ENCODE measurements around the gene PGLYRP1. TPM values are rescaled to one million over a fixed set of nuclear protein-coding genes. Genes with fewer than 3 reads are reported as not detected.

The PGLYRP1 gene
- polyA plus RNA-seq, 1 experiment = not detected

GRCh38 chr19:46031781-46032596 lies 9.1 kb upstream of the PGLYRP1 start:
- TF ChIP-seq, protein P1, sequence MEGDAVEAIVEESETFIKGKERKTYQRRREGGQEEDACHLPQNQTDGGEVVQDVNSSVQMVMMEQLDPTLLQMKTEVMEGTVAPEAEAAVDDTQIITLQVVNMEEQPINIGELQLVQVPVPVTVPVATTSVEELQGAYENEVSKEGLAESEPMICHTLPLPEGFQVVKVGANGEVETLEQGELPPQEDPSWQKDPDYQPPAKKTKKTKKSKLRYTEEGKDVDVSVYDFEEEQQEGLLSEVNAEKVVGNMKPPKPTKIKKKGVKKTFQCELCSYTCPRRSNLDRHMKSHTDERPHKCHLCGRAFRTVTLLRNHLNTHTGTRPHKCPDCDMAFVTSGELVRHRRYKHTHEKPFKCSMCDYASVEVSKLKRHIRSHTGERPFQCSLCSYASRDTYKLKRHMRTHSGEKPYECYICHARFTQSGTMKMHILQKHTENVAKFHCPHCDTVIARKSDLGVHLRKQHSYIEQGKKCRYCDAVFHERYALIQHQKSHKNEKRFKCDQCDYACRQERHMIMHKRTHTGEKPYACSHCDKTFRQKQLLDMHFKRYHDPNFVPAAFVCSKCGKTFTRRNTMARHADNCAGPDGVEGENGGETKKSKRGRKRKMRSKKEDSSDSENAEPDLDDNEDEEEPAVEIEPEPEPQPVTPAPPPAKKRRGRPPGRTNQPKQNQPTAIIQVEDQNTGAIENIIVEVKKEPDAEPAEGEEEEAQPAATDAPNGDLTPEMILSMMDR (IDR thresholded peaks at IDR 0.05; ENCODE audit: low read depth, low read length) = no peak
- no peak overlapping the region for H3K4me3 ChIP-seq (ENCODE audit: low read depth, low read length)
- CTCF ChIA-PET = interaction anchor here (0.7 to 3.2 kb wide), 3 partner anchors 45 to 236 kb away, joined by 4 to 26 read pairs (median 11); no protein-coding TSS in a partner anchor
- H3K27ac ChIP-seq (ENCODE audit: low read depth, low read length) = no peak overlapping the region
- H3K9me3 ChIP-seq (ENCODE audit: control insufficient read depth, insufficient read depth, low read length) = peaks cover 16% of the 10 kb centered on the region
- no peak for DNase-seq (ENCODE audit: low read depth, low spot score)
- POLR2A ChIA-PET = interaction anchor here (0.5 kb wide), 1 partner anchor 215 kb away, joined by 9 read pairs; no protein-coding TSS in a partner anchor
- peaks cover 36% of the 10 kb centered on the region for H3K27me3 ChIP-seq (ENCODE audit: control insufficient read depth, insufficient read depth, low read length)

DNA sequence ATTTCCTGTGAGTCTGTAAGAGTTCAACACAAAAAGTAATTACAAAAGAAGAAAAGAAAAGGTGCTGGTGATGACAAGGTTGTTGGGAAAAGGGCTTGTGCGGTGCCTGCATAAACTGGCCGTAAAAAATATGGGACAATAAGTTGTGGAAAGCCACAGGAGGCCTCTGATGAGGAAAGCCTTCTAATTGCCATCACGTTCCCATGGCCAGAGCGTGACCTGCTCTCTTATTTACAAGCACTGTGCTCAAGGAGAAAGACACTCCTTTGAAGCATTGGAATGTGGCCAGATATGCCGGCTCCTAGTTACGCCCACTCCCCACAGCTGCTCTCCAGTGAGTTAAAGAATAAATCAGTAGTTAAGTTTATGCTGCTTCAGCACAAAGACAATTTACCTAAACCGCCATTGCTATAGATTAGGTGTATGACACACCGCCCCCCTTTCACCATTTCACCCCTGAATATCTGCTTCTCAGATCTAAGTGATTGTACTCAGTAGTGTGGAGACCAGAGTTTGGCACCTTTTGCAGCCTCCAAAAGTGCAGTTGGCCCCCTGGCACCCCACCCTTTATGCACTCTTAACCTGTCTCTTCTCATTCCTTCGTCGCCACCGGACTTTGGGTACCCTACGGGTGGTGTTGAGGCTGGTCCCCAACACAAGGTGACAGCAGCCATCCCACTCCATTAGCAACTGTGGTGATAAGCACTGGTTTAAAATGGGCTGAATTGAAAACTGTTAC lies 8.1 kb upstream of the PGLYRP1 start:
- no peak for DNase-seq (ENCODE audit: low read depth, low spot score)
- CTCF ChIA-PET = interaction anchor here (3.2 to 5.2 kb wide), 2 partner anchors 13 to 46 kb away, joined by 26 to 52 read pairs; no protein-coding TSS in a partner anchor
- POLR2A ChIA-PET = no interaction called here
- peaks cover 16% of the 10 kb centered on the region for H3K9me3 ChIP-seq (ENCODE audit: control insufficient read depth, insufficient read depth, low read length)
- TF ChIP-seq, protein P1 (IDR thresholded peaks at IDR 0.05; ENCODE audit: low read depth, low read length) = no peak
- H3K4me3 ChIP-seq (ENCODE audit: low read depth, low read length) = no peak overlapping the region
- H3K27me3 ChIP-seq (ENCODE audit: control insufficient read depth, insufficient read depth, low read length) = peaks cover 38% of the 10 kb centered on the region
- H3K27ac ChIP-seq (ENCODE audit: low read depth, low read length) = no peak overlapping the region

DNA sequence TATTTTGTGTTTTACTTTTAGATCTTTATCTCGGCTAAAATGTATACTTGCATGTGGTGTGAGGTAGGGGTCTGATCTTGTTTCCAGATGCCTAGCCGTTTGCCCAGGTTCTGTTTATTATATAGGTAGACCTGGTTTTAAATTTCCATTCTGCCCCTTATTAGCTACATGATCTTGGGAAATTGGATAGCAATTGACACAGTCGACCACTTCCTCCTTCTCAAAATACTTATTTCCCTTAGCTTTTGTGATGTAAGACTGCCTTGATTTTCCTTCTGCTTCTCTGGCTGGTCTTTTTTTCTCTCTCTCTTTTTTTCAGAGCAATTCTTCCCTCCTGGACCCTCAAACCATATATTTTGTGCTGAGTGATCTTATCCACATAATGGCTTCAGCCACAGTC lies 3.0 kb upstream of the PGLYRP1 start:
- DNase-seq (ENCODE audit: low read depth, low spot score) = no peak
- POLR2A ChIA-PET = no interaction called here
- Histone ChIP-seq H3K27me3 (ENCODE audit: control insufficient read depth, insufficient read depth, low read length) (peaks cover 27% of the 10 kb centered on the region), H3K27ac (ENCODE audit: low read depth, low read length) (no peak overlapping the region), H3K9me3 (ENCODE audit: control insufficient read depth, insufficient read depth, low read length) (no peaks in the 10 kb centered on the region; the same call in 1 of the 2 replicates), H3K4me3 (ENCODE audit: low read depth, low read length) (no peak overlapping the region)
- TF ChIP-seq, protein P1 (IDR thresholded peaks at IDR 0.05; ENCODE audit: low read depth, low read length) = no peak
- CTCF ChIA-PET = interaction anchor here (0.9 to 6.7 kb wide), 7 partner anchors 8 to 239 kb away, joined by 3 to 196 read pairs (median 5); no protein-coding TSS in a partner anchor

GRCh38 chr19:46023311-46023779 lies 492 bp upstream of the PGLYRP1 start:
- ChIA-PET POLR2A (no interaction called here), CTCF (interaction anchor here (0.7 kb wide), 1 partner anchor 94 kb away, joined by 4 read pairs; no protein-coding TSS in a partner anchor)
- Histone ChIP-seq H3K27me3 (ENCODE audit: control insufficient read depth, insufficient read depth, low read length) (peaks cover 23% of the 10 kb centered on the region), H3K9me3 (ENCODE audit: control insufficient read depth, insufficient read depth, low read length) (no peaks in the 10 kb centered on the region; the same call in 1 of the 2 replicates), H3K27ac (ENCODE audit: low read depth, low read length) (no peak overlapping the region), H3K4me3 (ENCODE audit: low read depth, low read length) (no peak overlapping the region)
- no peak for DNase-seq (ENCODE audit: low read depth, low spot score)
- TF ChIP-seq, protein P1 (IDR thresholded peaks at IDR 0.05; ENCODE audit: low read depth, low read length) = no peak
